ENCODE measurements around the gene ACO2. TPM values are rescaled to one million over a fixed set of nuclear protein-coding genes. Genes with fewer than 3 reads are reported as not detected.

The ACO2 gene
- total RNA-seq, 1 donor from 2014 or later: 78.6 TPM

DNA sequence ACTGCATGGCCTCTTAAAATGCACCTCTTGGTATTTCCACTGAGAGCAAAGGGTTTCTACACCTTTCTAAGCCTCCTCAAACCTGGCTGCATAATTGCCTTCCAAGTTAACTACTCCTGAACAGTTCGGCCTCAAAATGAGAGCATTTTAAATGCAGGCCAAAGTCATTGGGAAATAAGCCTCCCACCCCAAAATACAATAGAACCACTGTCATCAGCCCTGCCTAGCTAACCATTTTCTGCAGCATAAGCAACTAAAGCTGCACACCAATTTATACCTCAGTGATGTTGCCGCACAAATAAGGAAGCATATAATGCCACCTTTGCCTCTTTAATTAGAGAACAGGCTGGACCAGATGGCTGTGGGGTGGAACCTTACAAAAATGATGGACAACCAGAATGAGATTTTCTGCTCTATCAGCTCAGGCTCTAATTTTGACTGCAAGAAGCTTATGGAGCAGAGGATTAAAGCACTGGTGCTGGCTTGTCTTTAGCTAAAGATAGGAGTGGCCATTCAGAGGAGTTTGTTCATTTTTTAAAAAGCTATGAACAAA lies 26.6 kb upstream of the ACO2 start:
- Histone ChIP-seq H3K4me1 (peaks cover 44% of the 10 kb centered on the region), H3K27ac (no peak overlapping the region)

DNA sequence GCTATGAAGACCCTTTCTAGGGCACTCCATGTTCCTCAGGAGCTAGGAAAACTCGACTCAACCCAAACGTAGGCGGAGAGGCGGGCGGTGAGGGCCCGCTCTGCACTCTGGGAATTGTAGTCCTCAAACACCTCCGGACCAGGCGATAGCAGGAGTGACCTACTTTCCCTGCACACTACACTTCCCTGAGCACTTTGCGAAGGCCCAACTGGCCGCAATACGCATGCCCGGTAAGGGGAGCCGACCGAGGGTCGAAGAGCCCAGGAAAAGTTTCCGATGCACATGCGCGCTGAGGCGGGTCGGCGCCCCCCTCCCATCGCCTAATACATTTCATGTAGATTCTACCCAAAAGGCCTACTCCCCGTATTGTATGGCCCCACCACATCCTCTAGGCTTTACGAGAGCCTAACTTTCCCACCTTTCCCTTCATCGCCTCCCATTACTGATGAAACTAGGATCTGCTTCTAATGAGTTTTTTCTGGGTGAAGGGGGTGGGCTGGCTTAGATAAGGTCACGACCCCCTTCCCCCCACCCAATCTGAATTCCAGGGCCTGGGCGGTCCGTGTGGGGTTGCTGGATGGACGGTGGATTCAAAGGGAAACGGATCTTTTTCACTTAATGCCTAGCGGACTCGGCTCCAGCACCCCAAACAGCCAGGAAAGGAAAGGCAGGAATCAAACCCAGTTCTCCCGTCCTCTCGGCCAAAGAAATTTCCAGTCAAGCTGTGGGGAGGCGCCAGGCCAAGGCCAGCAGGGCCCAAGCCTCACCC lies 24.4 kb upstream of the ACO2 start:
- Histone ChIP-seq H3K27me3 (no peaks in the 10 kb centered on the region), H3K4me1 (peaks cover 36% of the 10 kb centered on the region), H3K36me3 (no peaks in the 10 kb centered on the region), H3K9me3 (no peaks in the 10 kb centered on the region), H3K27ac (peak overlapping the region; percentile 99), H3K4me3 (peak overlapping the region; percentile 91 to 95)
- peak in 1 of 2 donors; percentile 99 for DNase-seq (ENCODE audit: extremely low spot score in 2 of 2)
- TF ChIP-seq POLR2AphosphoS5 (IDR thresholded peaks at IDR 0.05; ENCODE audit: insufficient read depth in 1 of 2, low read depth in 1 of 2) (peak; percentile 93 to 95), POLR2A (IDR thresholded peaks at IDR 0.05) (peak in 1 of 2 donors; percentile 29)
- TF ChIP-seq, protein P1, sequence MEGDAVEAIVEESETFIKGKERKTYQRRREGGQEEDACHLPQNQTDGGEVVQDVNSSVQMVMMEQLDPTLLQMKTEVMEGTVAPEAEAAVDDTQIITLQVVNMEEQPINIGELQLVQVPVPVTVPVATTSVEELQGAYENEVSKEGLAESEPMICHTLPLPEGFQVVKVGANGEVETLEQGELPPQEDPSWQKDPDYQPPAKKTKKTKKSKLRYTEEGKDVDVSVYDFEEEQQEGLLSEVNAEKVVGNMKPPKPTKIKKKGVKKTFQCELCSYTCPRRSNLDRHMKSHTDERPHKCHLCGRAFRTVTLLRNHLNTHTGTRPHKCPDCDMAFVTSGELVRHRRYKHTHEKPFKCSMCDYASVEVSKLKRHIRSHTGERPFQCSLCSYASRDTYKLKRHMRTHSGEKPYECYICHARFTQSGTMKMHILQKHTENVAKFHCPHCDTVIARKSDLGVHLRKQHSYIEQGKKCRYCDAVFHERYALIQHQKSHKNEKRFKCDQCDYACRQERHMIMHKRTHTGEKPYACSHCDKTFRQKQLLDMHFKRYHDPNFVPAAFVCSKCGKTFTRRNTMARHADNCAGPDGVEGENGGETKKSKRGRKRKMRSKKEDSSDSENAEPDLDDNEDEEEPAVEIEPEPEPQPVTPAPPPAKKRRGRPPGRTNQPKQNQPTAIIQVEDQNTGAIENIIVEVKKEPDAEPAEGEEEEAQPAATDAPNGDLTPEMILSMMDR (IDR thresholded peaks at IDR 0.05): no peak
- intact Hi-C loops (cut with DNase I): no loop called here

More for the DNA sequence above, 26.6 kb upstream of the ACO2 start:
- no peak overlapping the region for H3K4me3 ChIP-seq
- no peak for DNase-seq (ENCODE audit: extremely low spot score in 2 of 2)
- H3K36me3 ChIP-seq: peaks cover 0 to 1% of the 10 kb centered on the region in 2 donors
- intact Hi-C loops (cut with DNase I): no loop called here
- no peaks in the 10 kb centered on the region for H3K9me3 ChIP-seq
- no peaks in the 10 kb centered on the region for H3K27me3 ChIP-seq
- TF ChIP-seq POLR2A (IDR thresholded peaks at IDR 0.05) (no peak), POLR2AphosphoS5 (IDR thresholded peaks at IDR 0.05; ENCODE audit: insufficient read depth in 1 of 2, low read depth in 1 of 2) (no peak)
- TF ChIP-seq, protein P1 (IDR thresholded peaks at IDR 0.05): no peak

DNA sequence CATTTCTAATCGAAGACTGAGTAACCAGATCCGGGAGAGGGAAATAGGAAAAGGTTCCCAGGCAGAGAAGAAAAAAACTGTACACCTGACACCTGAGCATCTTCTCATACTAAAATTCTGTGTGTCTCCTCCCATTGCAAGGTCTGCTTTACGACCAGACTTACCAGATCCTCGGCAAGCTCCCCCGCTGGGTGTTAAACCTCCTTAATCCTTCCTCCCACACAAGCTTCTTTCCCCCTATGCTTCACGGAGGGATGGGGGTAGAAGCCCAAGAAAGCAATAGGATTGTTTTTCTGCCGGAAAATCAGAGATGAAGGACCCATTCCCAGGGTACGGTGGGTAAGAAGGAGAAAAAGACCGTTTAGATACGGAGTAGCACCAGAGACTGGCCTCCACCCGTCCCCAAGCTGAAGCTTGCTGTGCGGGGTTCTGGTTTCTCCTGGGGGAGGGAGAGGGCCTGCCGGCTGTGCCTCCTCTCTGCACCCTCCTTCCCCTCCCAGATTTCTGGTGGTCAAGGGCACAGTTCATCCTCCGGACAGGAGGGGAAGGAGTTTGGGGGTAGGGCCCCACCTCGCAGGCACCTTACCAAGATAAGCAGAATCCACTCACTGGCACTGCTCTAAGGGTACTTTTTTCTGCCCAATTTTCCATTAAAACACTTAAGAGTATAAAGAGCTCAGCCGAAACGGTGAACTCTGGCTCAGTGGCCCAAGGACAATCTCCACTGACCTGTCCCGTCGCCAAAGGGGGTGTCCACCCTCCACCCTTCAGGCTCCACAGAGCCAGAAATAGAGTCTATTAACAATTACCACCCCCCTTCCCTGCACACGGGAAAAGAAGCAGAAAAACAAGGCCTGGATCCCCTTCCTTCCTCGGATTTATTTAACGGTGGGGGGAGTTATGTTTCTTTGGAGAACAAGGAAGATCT lies 23.5 kb upstream of the ACO2 start:
- H3K36me3 ChIP-seq: no peaks in the 10 kb centered on the region
- TF ChIP-seq, protein P1 (IDR thresholded peaks at IDR 0.05): no peak
- no peak for TF ChIP-seq POLR2AphosphoS5 (IDR thresholded peaks at IDR 0.05; ENCODE audit: insufficient read depth in 1 of 2, low read depth in 1 of 2)
- no peak for TF ChIP-seq POLR2A (IDR thresholded peaks at IDR 0.05)
- intact Hi-C loops (cut with DNase I): no loop called here
- H3K4me3 ChIP-seq: peak overlapping the region; percentile 91 to 95
- H3K27ac ChIP-seq: peak overlapping the region; percentile 99
- peaks cover 33% of the 10 kb centered on the region for H3K4me1 ChIP-seq
- no peaks in the 10 kb centered on the region for H3K27me3 ChIP-seq
- no peak for DNase-seq (ENCODE audit: extremely low spot score in 2 of 2)
- H3K9me3 ChIP-seq: no peaks in the 10 kb centered on the region

DNA sequence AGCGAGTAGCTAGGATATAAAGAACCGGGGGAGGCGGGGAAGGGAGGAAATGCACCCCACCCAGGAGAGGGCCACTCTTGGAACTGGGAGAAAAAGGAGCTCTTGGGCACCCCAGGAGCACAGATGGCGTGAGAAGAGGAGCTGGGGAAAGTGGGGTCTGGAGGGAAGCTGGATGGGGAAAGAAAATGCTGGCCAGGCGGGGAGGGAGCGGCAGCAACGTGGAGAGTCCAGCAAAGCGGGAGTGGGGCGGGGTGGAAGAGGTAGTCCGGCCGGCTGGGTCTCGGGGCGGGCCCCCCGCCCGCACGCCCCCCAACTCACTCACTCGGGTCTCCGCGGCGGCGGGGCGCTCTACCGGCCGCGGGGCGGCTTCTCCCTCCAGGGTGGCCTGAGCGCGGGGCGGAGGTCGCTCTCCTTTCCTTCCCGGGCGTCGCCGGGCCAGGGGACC lies 22.8 kb upstream of the ACO2 start:
- H3K27ac ChIP-seq: peak overlapping the region; percentile 99
- no peaks in the 10 kb centered on the region for H3K27me3 ChIP-seq
- peak overlapping the region; percentile 91 to 95 for H3K4me3 ChIP-seq
- DNase-seq (ENCODE audit: extremely low spot score in 2 of 2): no peak
- intact Hi-C loops (cut with DNase I): no loop called here
- no peaks in the 10 kb centered on the region for H3K36me3 ChIP-seq
- H3K4me1 ChIP-seq: peaks cover 27% of the 10 kb centered on the region
- TF ChIP-seq, protein P1 (IDR thresholded peaks at IDR 0.05): no peak
- no peak for TF ChIP-seq POLR2A (IDR thresholded peaks at IDR 0.05)
- no peak for TF ChIP-seq POLR2AphosphoS5 (IDR thresholded peaks at IDR 0.05; ENCODE audit: insufficient read depth in 1 of 2, low read depth in 1 of 2)
- H3K9me3 ChIP-seq: no peaks in the 10 kb centered on the region
